ENCODE measurements around the gene INTS11. TPM values are rescaled to one million over a fixed set of nuclear protein-coding genes. Genes with fewer than 3 reads are reported as not detected.
A peak's percentile ranks its signal among the peaks of the same experiment; 100 is the strongest.

The INTS11 gene
- total RNA-seq, 1 donor from 2014 or later, result 66.3 TPM

GRCh38 chr1:1309251-1310108 lies 15.0 kb downstream of the INTS11 start:
- DNase-seq (ENCODE audit: low read depth), result no peak
- Histone ChIP-seq H3K4me3 (ENCODE audit: low read depth, low read length) (peak overlapping the region; percentile 86), H3K36me3 (ENCODE audit: control insufficient read depth, insufficient read depth, low read length) (peaks cover 31% of the 10 kb centered on the region), H3K27me3 (ENCODE audit: control insufficient read depth, insufficient read depth, low read length) (no peaks in the 10 kb centered on the region)
- TF ChIP-seq CTCF (IDR thresholded peaks at IDR 0.05; ENCODE audit: insufficient read depth, low read length, severe bottlenecking), result no peak
- no peak for FAIRE-seq

- peaks cover 26% of the 10 kb centered on the region for H3K36me3 ChIP-seq (ENCODE audit: control insufficient read depth, insufficient read depth, low read length)
- no peak for TF ChIP-seq CTCF (IDR thresholded peaks at IDR 0.05; ENCODE audit: insufficient read depth, low read length, severe bottlenecking)
- H3K27me3 ChIP-seq (ENCODE audit: control insufficient read depth, insufficient read depth, low read length), result no peaks in the 10 kb centered on the region
- DNase-seq (ENCODE audit: low read depth), result no peak
- H3K4me3 ChIP-seq (ENCODE audit: low read depth, low read length), result peak overlapping the region; percentile 86
- no peak for FAIRE-seq
Measured at GRCh38 chr1:1308756-1309250, 15.7 kb downstream of the INTS11 start.

GRCh38 chr1:1307923-1308755 lies 16.3 kb downstream of the INTS11 start, which contains the start of the genes ACAP3 and PUSL1:
TSS of gene ACAP3 (minus strand) at chr1:1307930. CDS start at chr1:1307815, 115 bp downstream.
TSS of gene PUSL1 (plus strand) at chr1:1308597. CDS start at chr1:1308644, 47 bp downstream.
- Histone ChIP-seq H3K27me3 (ENCODE audit: control insufficient read depth, insufficient read depth, low read length) (no peaks in the 10 kb centered on the region), H3K36me3 (ENCODE audit: control insufficient read depth, insufficient read depth, low read length) (peaks cover 20% of the 10 kb centered on the region), H3K4me3 (ENCODE audit: low read depth, low read length) (peak within 1 kb of the TSS; percentile 86)
- FAIRE-seq (no peak), DNase-seq (ENCODE audit: low read depth) (peak; percentile 74)
- TF ChIP-seq CTCF (IDR thresholded peaks at IDR 0.05; ENCODE audit: insufficient read depth, low read length, severe bottlenecking), result no peak

GRCh38 chr1:1307261-1307922 lies 17.1 kb downstream of the INTS11 start:
- no peak for FAIRE-seq
- TF ChIP-seq CTCF (IDR thresholded peaks at IDR 0.05; ENCODE audit: insufficient read depth, low read length, severe bottlenecking), result no peak
- Histone ChIP-seq H3K27me3 (ENCODE audit: control insufficient read depth, insufficient read depth, low read length) (no peaks in the 10 kb centered on the region), H3K4me3 (ENCODE audit: low read depth, low read length) (peak overlapping the region; percentile 75), H3K36me3 (ENCODE audit: control insufficient read depth, insufficient read depth, low read length) (peaks cover 15% of the 10 kb centered on the region)
- DNase-seq (ENCODE audit: low read depth), result no peak

GRCh38 chr1:1306661-1307260 lies 17.7 kb downstream of the INTS11 start:
- H3K4me3 ChIP-seq (ENCODE audit: low read depth, low read length), result peak overlapping the region; percentile 75
- no peaks in the 10 kb centered on the region for H3K27me3 ChIP-seq (ENCODE audit: control insufficient read depth, insufficient read depth, low read length)
- H3K36me3 ChIP-seq (ENCODE audit: control insufficient read depth, insufficient read depth, low read length), result peaks cover 14% of the 10 kb centered on the region
- DNase-seq (ENCODE audit: low read depth) (peak; percentile 41), FAIRE-seq (peak; percentile 97)
- TF ChIP-seq CTCF (IDR thresholded peaks at IDR 0.05; ENCODE audit: insufficient read depth, low read length, severe bottlenecking), result no peak
